ENCODE measurements around the gene MTR.

GRCh38 chr1:236877661-236878060 is 82.6 kb downstream of the MTR start:
- no peak for TF ChIP-seq CTCF (IDR thresholded peaks at IDR 0.05)
- TF ChIP-seq POLR2A (IDR thresholded peaks at IDR 0.05) = no peak
